ENCODE results near the gene TPM1. TPM values are rescaled to one million over a fixed set of nuclear protein-coding genes. Genes with fewer than 3 reads are reported as not detected.
A peak's percentile ranks its signal among the peaks of the same experiment; 100 is the strongest.

TPM1 gene
- total RNA-seq, 1 experiment from 2014 or later: 421 TPM

DNA sequence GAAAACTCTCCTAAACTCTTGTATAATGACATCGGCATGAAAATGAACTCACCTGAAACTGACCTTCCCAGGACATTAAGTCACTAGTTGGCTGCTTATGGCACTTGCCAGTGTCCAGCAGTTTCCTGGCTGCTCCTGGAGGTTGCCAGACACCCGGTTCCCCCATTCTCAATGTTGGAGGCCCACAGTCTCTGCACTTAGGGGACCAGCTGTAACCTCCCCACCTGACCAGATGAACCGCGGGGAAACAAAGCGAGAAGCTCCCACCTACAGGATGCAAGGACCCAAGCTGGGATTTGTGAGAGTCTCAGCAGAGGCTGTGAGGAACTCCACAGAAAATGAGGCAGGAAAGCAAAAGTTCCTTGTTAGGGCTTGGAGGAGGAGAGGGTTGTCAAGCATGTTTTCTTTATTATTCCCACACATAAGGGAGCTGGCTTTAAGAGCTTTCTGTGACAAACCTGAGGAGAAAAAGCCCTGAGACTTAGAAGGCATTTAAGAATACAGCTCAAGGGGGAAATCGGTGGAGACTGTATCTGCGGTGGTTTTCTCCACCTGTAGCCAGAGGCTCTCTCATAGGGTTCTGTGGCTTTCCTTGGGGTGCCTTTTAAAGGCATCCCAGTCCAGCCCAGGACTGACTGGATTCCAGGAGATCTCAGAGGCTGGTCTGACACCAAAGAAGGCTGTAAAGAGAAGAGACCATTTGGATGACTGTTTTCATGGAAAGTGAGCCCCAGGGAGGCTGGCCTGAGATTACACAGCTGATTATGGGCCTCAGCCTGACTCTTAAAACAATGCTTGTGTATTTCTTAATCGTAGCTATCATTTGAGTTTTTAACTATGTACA, 4.6 kb downstream of the TPM1 start:
- Mint-ChIP-seq H3K4me3 (peak overlapping the region; percentile 72), H3K27ac (peak overlapping the region; percentile 94), H3K36me3 (peaks cover 62% of the 10 kb centered on the region), H3K27me3 (ENCODE audit: low read depth) (no peaks in the 10 kb centered on the region), H3K9me3 (no peaks in the 10 kb centered on the region), H3K4me1 (peaks cover 71% of the 10 kb centered on the region)
- CTCF ChIA-PET: interaction anchor here (0.5 to 7.7 kb wide), 53 partner anchors 9 to 590 kb away, joined by 3 to 131 read pairs (median 5); partner anchors contain the start of genes APH1B and RPS27L
- DNase-seq (ENCODE audit: low spot score): no peak
- no peak for TF ChIP-seq ZNF423 (CRISPR knock-in tag; IDR thresholded peaks at IDR 0.05)
- no peak for TF ChIP-seq SMAD4 (CRISPR knock-in tag; IDR thresholded peaks at IDR 0.05)
- TF ChIP-seq EMX1 (CRISPR knock-in tag; IDR thresholded peaks at IDR 0.05): no peak
- TF ChIP-seq PRRX2 (CRISPR knock-in tag; IDR thresholded peaks at IDR 0.05): no peak
- no peak for TF ChIP-seq CBFB (CRISPR knock-in tag; IDR thresholded peaks at IDR 0.05; ENCODE audit: low read depth)
- TF ChIP-seq ZNF416 (CRISPR knock-in tag; IDR thresholded peaks at IDR 0.05): peak; percentile 14; the same call in 1 of the 2 replicates
- TF ChIP-seq, protein P1, sequence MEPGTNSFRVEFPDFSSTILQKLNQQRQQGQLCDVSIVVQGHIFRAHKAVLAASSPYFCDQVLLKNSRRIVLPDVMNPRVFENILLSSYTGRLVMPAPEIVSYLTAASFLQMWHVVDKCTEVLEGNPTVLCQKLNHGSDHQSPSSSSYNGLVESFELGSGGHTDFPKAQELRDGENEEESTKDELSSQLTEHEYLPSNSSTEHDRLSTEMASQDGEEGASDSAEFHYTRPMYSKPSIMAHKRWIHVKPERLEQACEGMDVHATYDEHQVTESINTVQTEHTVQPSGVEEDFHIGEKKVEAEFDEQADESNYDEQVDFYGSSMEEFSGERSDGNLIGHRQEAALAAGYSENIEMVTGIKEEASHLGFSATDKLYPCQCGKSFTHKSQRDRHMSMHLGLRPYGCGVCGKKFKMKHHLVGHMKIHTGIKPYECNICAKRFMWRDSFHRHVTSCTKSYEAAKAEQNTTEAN (CRISPR knock-in tag; IDR thresholded peaks at IDR 0.05): no peak
- no peak for TF ChIP-seq OVOL2 (CRISPR knock-in tag; IDR thresholded peaks at IDR 0.05; ENCODE audit: borderline replicate concordance)
- TF ChIP-seq, protein P2, sequence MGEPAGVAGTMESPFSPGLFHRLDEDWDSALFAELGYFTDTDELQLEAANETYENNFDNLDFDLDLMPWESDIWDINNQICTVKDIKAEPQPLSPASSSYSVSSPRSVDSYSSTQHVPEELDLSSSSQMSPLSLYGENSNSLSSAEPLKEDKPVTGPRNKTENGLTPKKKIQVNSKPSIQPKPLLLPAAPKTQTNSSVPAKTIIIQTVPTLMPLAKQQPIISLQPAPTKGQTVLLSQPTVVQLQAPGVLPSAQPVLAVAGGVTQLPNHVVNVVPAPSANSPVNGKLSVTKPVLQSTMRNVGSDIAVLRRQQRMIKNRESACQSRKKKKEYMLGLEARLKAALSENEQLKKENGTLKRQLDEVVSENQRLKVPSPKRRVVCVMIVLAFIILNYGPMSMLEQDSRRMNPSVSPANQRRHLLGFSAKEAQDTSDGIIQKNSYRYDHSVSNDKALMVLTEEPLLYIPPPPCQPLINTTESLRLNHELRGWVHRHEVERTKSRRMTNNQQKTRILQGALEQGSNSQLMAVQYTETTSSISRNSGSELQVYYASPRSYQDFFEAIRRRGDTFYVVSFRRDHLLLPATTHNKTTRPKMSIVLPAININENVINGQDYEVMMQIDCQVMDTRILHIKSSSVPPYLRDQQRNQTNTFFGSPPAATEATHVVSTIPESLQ (CRISPR knock-in tag; IDR thresholded peaks at IDR 0.05): no peak
- no peak for TF ChIP-seq TEAD1 (CRISPR knock-in tag; IDR thresholded peaks at IDR 0.05)
- no peak for TF ChIP-seq GRHL2 (CRISPR knock-in tag; IDR thresholded peaks at IDR 0.05; ENCODE audit: insufficient replicate concordance, severe bottlenecking)
- TF ChIP-seq, protein P3, sequence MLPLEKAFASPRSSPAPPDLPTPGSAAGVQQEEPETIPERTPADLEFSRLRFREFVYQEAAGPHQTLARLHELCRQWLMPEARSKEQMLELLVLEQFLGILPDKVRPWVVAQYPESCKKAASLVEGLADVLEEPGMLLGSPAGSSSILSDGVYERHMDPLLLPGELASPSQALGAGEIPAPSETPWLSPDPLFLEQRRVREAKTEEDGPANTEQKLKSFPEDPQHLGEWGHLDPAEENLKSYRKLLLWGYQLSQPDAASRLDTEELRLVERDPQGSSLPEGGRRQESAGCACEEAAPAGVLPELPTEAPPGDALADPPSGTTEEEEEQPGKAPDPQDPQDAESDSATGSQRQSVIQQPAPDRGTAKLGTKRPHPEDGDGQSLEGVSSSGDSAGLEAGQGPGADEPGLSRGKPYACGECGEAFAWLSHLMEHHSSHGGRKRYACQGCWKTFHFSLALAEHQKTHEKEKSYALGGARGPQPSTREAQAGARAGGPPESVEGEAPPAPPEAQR (CRISPR knock-in tag; IDR thresholded peaks at IDR 0.05): no peak
- TF ChIP-seq, protein P4, sequence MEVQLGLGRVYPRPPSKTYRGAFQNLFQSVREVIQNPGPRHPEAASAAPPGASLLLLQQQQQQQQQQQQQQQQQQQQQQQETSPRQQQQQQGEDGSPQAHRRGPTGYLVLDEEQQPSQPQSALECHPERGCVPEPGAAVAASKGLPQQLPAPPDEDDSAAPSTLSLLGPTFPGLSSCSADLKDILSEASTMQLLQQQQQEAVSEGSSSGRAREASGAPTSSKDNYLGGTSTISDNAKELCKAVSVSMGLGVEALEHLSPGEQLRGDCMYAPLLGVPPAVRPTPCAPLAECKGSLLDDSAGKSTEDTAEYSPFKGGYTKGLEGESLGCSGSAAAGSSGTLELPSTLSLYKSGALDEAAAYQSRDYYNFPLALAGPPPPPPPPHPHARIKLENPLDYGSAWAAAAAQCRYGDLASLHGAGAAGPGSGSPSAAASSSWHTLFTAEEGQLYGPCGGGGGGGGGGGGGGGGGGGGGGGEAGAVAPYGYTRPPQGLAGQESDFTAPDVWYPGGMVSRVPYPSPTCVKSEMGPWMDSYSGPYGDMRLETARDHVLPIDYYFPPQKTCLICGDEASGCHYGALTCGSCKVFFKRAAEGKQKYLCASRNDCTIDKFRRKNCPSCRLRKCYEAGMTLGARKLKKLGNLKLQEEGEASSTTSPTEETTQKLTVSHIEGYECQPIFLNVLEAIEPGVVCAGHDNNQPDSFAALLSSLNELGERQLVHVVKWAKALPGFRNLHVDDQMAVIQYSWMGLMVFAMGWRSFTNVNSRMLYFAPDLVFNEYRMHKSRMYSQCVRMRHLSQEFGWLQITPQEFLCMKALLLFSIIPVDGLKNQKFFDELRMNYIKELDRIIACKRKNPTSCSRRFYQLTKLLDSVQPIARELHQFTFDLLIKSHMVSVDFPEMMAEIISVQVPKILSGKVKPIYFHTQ (CRISPR knock-in tag; IDR thresholded peaks at IDR 0.05): 0 out of 2 replicates have a peak, but pooled peaks have one; percentile 11
- TF ChIP-seq, protein P5, sequence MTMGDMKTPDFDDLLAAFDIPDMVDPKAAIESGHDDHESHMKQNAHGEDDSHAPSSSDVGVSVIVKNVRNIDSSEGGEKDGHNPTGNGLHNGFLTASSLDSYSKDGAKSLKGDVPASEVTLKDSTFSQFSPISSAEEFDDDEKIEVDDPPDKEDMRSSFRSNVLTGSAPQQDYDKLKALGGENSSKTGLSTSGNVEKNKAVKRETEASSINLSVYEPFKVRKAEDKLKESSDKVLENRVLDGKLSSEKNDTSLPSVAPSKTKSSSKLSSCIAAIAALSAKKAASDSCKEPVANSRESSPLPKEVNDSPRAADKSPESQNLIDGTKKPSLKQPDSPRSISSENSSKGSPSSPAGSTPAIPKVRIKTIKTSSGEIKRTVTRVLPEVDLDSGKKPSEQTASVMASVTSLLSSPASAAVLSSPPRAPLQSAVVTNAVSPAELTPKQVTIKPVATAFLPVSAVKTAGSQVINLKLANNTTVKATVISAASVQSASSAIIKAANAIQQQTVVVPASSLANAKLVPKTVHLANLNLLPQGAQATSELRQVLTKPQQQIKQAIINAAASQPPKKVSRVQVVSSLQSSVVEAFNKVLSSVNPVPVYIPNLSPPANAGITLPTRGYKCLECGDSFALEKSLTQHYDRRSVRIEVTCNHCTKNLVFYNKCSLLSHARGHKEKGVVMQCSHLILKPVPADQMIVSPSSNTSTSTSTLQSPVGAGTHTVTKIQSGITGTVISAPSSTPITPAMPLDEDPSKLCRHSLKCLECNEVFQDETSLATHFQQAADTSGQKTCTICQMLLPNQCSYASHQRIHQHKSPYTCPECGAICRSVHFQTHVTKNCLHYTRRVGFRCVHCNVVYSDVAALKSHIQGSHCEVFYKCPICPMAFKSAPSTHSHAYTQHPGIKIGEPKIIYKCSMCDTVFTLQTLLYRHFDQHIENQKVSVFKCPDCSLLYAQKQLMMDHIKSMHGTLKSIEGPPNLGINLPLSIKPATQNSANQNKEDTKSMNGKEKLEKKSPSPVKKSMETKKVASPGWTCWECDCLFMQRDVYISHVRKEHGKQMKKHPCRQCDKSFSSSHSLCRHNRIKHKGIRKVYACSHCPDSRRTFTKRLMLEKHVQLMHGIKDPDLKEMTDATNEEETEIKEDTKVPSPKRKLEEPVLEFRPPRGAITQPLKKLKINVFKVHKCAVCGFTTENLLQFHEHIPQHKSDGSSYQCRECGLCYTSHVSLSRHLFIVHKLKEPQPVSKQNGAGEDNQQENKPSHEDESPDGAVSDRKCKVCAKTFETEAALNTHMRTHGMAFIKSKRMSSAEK (CRISPR knock-in tag; IDR thresholded peaks at IDR 0.05; ENCODE audit: borderline replicate concordance): no peak
- TF ChIP-seq, protein P6, sequence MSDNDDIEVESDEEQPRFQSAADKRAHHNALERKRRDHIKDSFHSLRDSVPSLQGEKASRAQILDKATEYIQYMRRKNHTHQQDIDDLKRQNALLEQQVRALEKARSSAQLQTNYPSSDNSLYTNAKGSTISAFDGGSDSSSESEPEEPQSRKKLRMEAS (CRISPR knock-in tag; IDR thresholded peaks at IDR 0.05): no peak
- TF ChIP-seq, protein P7, sequence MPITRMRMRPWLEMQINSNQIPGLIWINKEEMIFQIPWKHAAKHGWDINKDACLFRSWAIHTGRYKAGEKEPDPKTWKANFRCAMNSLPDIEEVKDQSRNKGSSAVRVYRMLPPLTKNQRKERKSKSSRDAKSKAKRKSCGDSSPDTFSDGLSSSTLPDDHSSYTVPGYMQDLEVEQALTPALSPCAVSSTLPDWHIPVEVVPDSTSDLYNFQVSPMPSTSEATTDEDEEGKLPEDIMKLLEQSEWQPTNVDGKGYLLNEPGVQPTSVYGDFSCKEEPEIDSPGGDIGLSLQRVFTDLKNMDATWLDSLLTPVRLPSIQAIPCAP (CRISPR knock-in tag; IDR thresholded peaks at IDR 0.05): no peak
- TF ChIP-seq, protein P8, sequence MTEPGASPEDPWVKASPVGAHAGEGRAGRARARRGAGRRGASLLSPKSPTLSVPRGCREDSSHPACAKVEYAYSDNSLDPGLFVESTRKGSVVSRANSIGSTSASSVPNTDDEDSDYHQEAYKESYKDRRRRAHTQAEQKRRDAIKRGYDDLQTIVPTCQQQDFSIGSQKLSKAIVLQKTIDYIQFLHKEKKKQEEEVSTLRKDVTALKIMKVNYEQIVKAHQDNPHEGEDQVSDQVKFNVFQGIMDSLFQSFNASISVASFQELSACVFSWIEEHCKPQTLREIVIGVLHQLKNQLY (CRISPR knock-in tag; IDR thresholded peaks at IDR 0.05): no peak
- POLR2A ChIA-PET: interaction anchor here (0.5 to 2.4 kb wide), 25 partner anchors 8 to 265 kb away, joined by 3 to 21 read pairs (median 4); no protein-coding TSS in a partner anchor
- peak; percentile 4 for ATAC-seq
